Stimulated activated CD8-positive, alpha-beta memory T cell treated with anti-CD3 and anti-CD28 coated beads, Interleukin-15, amount 100 ng/mL, for 4 hours (primary cell): Measurements from ENCODE around the gene VCAN.

Experiments
- DNase-seq, 2 donors: peaks; one replicate each; pipeline ENCODE4 v3.0.0-alpha.2; 2020; ENCODE audit warnings: low read depth in 2 of 2

VCAN gene

DNA sequence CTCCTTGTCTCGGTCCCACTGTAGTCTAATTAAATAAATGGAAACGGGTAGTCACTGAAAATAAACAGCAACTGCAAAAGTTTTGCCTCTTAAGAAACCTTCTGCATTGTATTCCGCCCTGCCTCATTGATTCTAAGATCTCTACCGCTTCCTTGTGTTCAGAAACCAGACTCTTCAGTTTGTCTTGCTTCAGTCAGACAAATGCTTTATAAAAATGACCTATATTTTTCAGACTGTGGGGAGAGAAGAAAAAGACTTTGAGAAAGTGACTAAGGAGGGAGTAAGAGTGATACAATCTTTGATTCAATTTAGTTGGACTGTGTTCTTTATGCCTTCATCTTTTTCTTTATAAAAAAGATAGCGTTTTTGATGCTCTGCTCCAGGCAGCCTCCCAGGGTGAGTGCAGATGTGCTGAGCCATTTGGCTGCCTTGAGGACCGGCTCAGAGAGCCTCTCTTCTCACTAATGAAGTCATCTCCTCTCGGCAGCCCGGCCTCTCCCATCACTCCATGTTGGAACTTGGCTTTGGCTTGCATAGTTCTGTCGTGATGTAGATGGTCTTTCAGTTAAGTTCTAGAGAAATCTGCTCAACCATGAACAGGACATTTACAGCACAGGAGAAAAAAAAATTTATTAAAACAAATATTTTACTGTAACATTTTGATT, 4.0 kb upstream of the VCAN start:
- no peak for DNase-seq

DNA sequence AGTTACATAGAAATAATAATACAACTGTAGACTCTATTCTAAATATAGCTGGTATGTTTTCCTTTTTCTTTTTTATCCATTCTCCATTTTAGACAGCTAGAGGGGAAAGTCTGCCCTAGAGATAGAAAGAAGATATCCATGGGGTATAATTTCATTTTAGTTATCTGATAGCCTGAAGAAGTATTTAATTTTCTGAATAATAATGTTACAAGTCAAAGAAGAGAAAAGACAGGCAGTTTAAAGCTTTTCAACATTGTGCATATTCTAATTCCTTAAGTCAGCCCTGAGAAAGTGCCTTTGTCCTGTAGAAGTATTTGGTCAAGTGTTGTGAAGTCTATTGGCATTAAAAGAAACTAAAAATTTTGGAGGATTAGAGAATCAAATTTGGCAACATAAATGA, 2.5 kb upstream of the VCAN start:
- DNase-seq, result no peak

DNA sequence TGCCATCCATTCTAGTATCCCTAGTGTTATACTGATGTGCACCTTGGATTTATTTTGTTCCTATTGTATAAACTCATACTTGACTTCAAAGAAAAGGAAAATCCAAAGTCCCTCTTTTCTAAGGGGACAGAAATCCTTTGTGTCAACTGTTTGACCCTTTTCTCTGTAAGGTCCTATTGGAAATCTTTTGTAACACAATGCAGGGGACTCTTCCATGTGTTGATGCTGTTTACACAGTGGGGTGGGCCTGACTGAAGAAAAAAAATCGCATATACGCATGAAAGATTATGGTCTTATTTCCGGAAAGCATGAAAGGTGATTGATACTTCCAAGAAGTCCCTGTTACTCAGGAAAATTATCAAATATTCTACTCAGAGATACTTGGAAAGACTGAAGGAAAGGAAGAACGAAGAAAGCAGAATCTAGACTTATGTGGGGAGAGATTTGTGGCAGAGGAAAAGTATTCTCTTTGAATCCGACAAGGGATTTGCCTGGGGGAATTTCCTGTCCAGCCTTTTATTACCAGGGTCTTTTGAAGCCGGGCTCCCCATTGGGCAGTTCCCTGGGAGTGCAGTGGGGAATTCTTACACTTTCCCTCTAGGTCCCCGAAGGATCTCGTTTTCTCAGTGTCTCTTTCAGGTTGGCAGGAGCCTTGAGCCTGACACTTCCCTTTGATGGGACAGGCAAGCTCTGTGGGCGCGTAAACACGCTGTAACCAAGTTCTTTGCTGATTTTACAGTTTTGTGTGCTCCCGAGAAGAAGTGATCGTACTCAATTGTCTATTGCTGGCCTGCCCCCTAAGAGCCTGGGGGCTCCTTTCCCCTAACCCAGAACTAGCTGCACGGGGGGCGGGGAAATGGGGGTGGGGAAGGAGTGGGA, 779 bp upstream of the VCAN start:
- DNase-seq, result no peak

DNA sequence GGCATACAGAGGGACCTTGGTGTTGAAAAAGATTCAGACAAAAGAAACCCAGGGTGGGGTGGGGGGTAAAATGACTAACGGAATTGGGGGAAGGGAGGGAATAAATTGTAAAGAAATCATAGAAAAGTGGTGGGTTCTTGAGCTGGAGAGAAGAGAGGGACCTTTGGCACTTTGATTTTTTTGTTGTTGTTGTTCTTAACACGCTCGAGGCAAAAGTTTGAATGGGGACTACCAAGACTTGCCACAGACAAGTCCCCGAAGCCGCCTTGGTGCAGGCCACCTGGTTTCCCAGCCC, 616 bp downstream of the VCAN start:
- no peak for DNase-seq

DNA sequence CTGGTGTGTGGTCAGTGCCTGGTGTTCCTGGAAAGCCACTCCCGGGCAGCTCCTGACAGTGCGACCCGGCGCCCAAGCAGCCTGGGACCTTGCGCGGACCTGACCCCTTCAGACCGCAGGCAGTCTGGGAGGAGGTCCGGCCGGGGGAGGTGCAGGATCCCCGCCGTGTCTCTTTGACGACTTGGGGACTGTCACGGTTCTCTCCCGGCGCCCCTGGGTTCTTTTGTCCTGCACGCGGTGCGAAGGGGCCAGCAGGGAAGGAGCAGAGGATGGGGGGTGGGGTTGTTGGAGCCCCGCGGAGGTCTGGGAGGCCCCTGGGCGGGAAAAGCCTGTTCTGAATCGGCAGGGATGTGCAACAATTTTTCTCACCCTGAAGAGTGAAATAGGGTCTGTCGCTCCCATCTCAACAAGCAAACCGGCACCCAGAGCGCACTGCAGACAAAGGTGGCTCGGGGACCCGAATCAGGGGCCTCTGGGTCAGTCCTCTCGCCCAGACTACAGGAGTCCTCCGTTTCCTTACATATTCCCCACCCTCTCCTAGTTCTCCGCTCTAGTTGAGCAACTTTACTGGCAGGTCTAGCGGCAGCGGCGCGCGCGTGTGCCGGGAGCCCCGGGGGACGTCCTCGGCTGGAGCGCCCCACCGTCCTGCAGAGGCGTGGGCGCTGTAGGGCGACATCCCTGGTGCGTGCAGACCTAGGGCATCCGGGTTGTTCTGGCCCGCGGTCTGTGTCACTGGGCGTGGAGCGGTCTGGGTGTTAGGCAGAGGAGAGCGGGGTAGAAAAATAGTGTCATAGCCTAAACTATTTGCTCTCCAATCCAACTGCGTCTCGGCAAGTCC, 1.2 kb downstream of the VCAN start:
- DNase-seq, result no peak

DNA sequence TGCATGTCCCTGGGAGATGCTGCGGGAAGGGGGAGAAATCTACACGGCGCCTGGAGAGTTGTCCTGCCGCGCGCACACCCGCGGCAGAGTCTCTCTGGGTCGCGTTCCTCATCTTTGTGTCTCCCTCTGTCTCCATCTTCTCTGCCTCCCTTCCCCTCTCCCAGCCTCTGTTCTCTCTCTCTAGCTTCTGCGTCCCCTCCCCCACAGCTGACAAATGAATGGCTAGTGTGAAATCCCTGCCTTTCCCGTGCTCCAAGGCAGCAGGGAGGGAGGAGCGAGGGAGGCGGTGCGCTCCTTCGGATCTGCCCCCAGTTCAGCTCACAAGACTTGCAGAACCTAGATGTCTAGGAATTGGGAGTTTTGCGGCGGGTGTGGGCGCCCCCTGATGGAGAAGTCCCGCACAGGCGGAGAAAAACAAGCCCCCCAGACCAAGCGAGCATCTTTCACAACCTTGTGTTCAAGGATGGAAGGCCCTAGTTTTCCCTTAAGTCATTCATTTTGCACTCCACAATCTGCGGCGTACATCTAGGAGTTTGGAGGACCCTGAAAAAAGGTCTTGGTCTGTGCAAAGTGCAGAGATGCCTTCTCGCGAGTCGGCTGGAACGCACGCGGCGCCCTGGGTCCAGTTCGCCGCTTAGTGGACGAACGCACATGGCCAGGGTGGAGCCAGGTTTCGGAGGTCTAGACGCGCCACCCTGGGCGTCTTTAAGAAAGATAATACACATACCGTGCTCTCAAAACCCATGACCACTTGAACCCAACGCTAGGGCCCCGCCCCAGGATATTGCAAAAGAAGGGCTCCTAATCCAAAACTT, 2.0 kb downstream of the VCAN start:
- DNase-seq, result no peak

DNA sequence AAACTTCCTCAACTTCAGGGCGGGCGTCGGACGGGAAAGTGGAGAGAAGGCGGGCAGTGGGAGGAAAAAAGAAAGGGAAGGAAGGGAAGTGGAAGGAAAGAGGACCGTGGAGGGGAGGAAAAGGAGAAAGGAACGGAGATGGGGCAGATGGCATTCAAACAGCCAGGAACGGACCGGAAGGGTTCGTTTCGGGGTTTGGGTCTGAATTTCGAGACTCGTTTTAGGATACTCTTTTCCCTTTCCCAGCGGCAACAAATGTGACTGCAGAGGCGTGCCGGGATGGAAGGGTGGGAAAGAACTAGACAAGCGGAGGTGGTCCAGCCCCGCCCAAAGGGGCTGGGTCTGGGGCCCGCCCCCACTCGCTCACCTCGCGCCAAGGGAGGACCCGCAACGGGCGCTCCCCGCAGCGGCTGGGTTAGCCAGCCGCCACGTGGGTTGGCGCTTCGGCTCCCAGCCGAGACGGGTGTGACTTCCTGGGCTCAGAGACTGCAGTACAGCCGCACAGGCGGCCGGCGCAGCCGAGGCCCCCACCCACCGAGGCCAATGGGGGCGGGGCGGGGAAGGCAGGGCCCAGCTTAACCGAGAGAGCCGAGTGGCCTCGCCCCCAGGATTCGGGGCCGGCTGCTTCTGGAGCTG, 2.7 kb downstream of the VCAN start:
- DNase-seq, result no peak

DNA sequence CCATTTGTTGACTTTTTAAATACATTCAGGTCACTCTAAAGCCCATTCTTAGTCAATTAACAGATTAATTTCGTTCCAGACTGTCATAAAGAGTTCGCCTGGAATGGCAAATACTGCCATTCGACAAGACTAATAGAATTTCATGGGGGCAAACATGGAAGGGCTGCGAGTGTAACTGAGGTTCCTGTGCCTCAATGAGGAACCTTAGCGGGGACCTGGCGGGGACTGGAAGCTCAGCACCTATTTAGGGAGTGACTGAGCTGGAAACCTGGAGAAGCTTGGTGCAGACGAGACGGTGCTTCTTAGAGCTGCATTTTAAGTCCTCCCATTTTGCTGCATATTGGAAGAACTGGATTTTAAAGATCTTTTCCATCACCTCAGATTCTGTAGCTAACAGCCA, 3.4 kb downstream of the VCAN start:
- DNase-seq, result no peak

DNA sequence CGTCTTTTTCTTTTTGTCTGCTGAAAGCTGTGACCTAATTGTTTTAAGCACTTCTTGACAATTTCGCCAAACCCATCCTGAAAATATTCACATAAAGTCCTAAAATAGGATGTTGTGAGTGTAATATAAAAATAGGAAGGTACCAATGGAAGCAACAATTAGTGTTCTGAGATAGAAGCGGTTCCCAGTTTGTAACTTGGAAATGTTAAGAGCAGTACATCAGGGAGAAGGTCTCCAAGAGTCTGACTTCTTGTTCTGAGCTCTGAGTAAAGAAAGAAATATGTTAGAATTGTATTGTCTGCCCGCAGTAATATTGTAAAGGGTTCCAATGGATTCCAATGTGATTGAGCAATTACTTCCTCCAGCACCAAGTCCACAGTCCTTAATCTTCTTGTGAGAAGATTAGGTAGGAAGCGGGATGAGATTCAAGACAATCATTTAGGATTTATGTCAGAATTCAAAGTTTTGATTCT, 3.9 kb downstream of the VCAN start:
- DNase-seq, result no peak

DNA sequence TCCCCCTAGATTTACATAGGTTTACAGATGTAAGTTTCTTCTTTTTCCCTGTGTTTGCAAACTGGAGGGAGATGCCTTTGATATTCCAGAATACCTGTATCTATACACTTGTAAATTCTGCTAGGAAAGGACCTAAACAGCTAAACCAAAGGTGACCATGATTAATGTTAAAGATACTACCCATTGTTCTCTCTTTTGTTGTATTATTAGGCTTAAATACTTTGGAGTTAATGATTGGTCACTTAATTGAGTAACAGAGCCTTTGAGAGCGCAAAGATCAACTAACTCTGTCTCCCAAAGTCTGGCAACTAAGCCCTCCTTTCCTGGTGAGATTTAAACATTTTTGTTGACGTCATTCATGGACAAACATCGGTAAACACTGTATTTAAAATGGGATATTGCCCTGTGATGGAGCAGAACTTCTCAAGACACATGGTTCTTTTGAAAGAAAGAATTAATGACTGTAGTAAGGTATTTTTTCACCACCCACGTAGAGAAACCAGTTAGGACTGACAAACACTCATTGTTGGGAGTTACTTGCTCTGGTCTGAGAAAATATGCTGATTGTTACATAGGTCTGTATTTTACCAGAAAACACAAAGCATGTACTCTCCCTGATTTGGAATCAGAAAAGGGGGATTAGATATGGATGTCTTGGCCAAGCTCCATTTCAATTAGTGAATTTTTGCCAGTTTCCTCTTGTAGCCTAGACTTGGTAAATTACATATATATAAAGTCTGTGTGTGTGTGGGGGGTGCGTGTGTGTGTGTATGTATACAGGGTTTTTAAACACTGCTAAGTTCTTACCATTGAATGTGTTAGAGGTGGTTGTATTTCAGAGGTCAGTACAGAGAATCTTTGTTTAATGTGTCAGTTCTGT, 4.6 kb downstream of the VCAN start:
- no peak for DNase-seq

DNA sequence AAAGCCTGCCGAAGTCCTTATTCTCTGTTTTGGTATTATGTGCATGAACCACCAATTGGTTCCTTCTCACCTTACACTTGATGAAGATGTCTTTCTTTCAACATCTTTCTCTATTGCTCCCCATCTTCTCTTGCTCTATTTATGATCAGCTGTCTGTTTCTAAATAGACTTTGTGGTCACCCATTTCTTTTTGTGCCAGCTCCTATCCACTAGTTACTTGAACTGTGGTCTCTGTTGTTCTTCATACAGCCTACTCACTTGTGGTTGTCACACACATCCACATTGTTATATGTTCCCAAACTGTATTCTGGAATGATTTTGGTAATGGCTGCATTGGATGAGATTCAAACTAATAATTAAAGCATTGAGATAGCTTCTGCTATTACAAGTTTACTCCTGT, 11.4 kb downstream of the VCAN start:
- DNase-seq, result no peak

DNA sequence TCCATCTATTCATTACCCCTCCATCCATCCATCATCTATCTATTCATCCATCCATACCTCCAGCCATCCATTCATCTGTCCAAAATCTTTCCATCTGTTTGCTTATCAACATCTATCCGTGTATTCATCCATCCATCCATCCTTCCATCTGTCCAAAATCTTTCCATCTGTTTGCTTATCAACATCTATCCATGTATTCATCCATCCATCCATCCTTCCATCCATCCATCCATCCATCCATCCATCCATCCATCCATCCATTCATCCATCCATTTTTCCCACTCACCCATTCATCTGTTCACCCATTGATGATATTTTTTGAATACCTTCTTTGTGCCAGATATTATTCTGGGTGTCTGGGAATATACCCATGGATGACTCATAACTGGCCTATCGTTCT, 12.8 kb downstream of the VCAN start:
- no peak for DNase-seq

DNA sequence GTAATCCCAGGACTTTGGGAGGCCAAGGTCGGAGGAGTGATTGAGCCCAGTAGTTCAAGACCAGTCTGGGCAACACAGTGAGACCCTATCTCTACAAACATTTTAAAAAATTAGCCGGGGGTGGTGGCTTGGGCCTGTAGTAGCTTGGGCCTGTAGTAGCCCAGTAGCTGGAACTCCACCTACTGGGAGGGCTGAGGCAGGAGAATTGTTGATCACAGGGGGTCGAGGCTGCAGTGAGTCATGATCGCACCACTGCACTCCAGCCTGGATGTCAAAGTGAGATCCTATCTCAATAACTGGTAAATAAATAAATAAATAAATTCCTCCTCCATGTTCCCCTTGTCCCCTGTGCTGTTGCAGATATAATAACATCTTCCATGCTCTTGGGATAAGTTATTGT, 14.3 kb downstream of the VCAN start:
- DNase-seq, result no peak

DNA sequence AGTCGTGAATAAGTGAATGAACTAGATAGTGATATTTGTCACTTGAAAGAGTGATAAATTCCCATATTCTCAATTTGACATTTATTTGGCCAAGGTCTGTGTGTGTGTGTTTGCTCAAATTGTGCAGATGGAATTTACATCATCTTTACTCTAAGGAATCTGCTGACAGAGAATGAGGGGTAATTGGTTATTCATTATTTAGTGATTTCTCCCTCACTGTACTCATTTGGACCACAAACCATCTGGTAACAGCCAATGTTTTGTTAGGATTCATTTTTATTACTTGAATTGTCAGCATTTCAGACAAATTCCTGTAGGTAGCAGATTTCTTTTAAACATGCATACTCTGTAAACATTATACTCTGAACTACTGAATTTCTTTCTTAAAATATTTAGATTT, 15.6 kb downstream of the VCAN start:
- DNase-seq, result no peak

DNA sequence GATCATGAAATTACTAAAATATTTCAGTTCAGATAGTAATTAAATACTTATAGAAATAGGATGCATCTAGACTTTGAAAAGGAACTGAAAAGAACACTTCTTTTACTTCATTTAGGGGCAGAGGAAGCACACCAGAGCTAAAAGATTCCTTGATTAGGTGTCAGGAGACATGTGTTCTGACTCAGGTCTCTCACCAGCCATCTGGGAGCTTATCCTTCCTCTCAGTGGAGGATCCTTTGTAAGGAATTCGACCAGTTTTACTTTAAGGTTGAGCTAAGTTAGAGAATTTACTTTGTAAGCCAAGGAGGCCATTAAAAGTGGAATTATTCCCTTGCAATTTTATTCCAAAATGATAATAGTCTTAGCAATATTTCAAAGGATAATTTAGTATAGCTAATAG, 16.7 kb downstream of the VCAN start:
- DNase-seq, result no peak

DNA sequence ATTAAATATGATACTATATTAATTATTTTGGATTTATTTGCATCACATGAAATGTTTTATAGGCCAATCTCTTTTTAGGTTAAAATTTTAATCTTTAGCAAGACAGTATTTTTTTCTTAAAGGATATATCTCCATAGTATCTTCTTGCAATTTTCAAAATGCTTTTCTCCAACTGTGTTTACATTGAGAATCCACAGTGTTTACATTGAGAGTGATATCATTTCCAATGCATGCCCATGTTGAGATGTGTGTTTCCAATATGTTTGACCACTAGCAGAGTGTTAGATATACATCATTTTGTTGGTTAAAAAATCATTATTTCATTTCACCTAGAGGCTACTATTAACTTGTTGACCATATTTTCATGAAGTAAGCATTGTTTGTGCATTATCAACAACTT, 17.3 kb downstream of the VCAN start:
- DNase-seq, result no peak

DNA sequence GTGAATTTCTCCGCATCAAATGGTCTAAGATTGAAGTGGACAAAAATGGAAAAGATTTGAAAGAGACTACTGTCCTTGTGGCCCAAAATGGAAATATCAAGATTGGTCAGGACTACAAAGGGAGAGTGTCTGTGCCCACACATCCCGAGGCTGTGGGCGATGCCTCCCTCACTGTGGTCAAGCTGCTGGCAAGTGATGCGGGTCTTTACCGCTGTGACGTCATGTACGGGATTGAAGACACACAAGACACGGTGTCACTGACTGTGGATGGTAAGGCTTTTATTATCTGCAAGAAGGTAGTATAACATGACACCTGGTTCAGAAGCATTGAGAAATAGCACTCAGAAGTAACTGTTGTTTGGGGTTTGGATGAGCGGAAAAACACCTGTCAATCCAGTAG, 18.7 kb downstream of the VCAN start:
- no peak for DNase-seq

DNA sequence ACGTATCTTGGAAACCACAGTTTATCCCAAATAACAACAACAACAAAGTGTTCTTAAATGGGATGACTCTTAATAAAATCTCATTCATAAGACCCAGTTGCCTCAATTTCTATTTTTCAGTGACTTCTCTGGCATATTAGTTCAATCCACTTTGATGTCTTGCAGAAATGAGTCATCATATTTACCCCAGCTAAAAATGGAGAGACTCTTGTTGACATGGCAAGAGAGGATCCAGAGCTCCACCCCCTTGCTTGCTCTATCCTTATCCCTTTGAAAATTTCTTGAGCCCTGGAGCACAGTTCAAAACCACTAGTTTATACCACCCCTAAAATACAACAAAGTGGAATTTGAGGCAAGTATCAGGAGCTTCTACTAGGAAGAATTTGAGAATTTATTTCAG, 20.8 kb downstream of the VCAN start:
- DNase-seq, result no peak

DNA sequence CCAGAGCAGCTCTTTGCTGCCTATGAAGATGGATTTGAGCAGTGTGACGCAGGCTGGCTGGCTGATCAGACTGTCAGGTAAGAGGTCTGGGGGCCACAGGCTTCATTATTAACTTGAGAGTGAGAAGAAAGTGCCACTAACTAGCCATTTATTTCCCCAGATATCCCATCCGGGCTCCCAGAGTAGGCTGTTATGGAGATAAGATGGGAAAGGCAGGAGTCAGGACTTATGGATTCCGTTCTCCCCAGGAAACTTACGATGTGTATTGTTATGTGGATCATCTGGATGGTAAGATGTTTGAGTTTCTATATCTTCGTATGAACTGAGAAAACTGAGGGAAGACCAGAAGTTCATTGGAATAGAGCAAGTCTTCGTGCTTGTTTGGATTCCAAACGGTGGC, 22.1 kb downstream of the VCAN start:
- no peak for DNase-seq

DNA sequence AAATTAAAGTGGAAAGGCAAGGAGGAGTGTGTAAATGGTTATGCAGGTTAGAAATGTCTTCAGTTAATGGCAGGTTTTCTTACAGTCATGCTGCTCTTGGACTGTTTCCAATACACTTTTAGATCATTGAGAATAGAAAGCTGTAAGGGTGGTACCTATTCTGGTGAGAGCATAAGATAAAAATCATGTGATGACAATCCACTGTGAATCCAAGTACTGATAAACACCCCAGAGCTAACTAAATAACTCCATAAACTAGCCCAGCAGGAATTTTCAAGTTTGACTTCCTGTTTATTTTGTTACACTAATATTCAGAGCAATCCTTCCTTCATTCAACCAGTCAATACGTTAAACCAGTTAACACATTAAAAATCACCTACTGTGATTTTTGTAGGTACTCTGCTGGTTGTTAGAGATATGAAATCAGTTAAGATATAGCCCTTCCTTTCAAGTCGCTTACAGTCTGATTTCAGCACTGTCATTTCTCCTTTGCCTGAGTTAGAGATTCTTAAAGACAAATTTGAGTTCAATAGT, 22.6 kb downstream of the VCAN start:
- DNase-seq, result no peak
